B cell (primary cell): ENCODE measurements around the gene EEFSEC. TPM values are rescaled to one million over a fixed set of nuclear protein-coding genes. Genes with fewer than 3 reads are reported as not detected.

Experiments
- ATAC-seq: fragments of 200-7000 bp; cut with Tn5 transposase; one replicate; pipeline ENCODE4 v1.10.0; 2021; ENCODE audit warnings: low read depth, mild to moderate bottlenecking, moderate number of reproducible peaks, moderate library complexity
- CTCF ChIA-PET: fragments of 350-600 bp; sonication (Branson Sonifier 250); formaldehyde crosslinking; loops from one replicate; lab custom pipeline; 2021; ENCODE audit warnings: antibody characterized with exemption, inconsistent platforms; lab: Charles Lee
- POLR2A ChIA-PET: fragments of 350-600 bp; sonication (Branson Sonifier 250); formaldehyde crosslinking; loops from one replicate; lab custom pipeline; 2021; ENCODE audit warnings: antibody characterized with exemption; lab: Charles Lee
- DNase-seq: peaks from one replicate; pipeline ENCODE4 v3.0.0; 2013
- H2AFZ ChIP-seq: 2 replicates; pipeline ENCODE4 v1.6.1; 2012; ENCODE audit warnings: mild to moderate bottlenecking, low read depth, low read length; ENCODE audit not compliant: insufficient read depth, poor library complexity, severe bottlenecking
- H3K27ac ChIP-seq, 2 donors: 1 replicate in 1 of 2; 2 replicates in 1 of 2; pipeline ENCODE4 v1.5.1; 2012 to 2013; ENCODE audit warnings: low read length in 2 of 2, mild to moderate bottlenecking in 2 of 2, moderate library complexity in 1 of 2
- H3K27me3 ChIP-seq, 4 experiments: fragments of 200-600 bp in 1 of 4; sonication (generic) in 1 of 4; replicated peaks in 1 of 4; 1 replicate in 2 of 4; 2 replicates in 2 of 4; pipeline versions ENCODE4 v1.6.1 to v1.7.0; 2013 to 2016; ENCODE audit warnings: low read length in 3 of 4, mild to moderate bottlenecking in 2 of 4, mixed read lengths in 1 of 4, moderate library complexity in 1 of 4; ENCODE audit not compliant: insufficient read depth in 4 of 4, control insufficient read depth in 3 of 4; ENCODE audit errors: control extremely low read depth in 1 of 4
- H3K36me3 ChIP-seq, 2 experiments: replicated peaks in 1 of 2; 1 replicate in 1 of 2; 2 replicates in 1 of 2; pipeline versions ENCODE4 v1.6.1 to v1.7.1; 2013; ENCODE audit warnings: low read length in 1 of 2; ENCODE audit not compliant: insufficient read depth in 2 of 2, control insufficient read depth in 1 of 2; ENCODE audit errors: control extremely low read depth in 1 of 2, extremely low read depth in 1 of 2
- H3K4me1 ChIP-seq, 2 donors: fragments of 200-600 bp in 1 of 2; sonication (generic) in 1 of 2; 1 replicate in 1 of 2; 2 replicates in 1 of 2; pipeline versions ENCODE4 v1.5.1 to v1.6.1; 2013 to 2017; ENCODE audit warnings: low read length in 2 of 2; ENCODE audit not compliant: control insufficient read depth in 2 of 2, insufficient read depth in 2 of 2
- H3K4me2 ChIP-seq: replicated peaks from 2 replicates; pipeline ENCODE3; 2012; ENCODE audit warnings: mild to moderate bottlenecking, low read depth, low read length; ENCODE audit not compliant: poor library complexity, severe bottlenecking
- H3K4me3 ChIP-seq, 5 experiments: fragments of 200-600 bp in 1 of 5; sonication (generic) in 1 of 5; 1 replicate in 3 of 5; 2 replicates in 2 of 5; pipeline versions ENCODE4 v1.5.1 to v1.7.0; 2011 to 2016; ENCODE audit warnings: low read length in 4 of 5, mild to moderate bottlenecking in 4 of 5, low read depth in 2 of 5, control low read depth in 1 of 5, moderate library complexity in 1 of 5; ENCODE audit not compliant: insufficient read depth in 1 of 5; ENCODE audit errors: control extremely low read depth in 1 of 5, extremely low read depth in 1 of 5
- H3K79me2 ChIP-seq: fragments of 200-600 bp; sonication (generic); one replicate; pipeline ENCODE4 v1.6.0; 2016; ENCODE audit warnings: low read length; ENCODE audit not compliant: control insufficient read depth, insufficient read depth
- H3K9ac ChIP-seq: fragments of 200-600 bp; sonication (generic); 2 replicates; pipeline ENCODE4 v1.6.1; 2017; ENCODE audit warnings: mild to moderate bottlenecking, low read length, moderate library complexity
- H3K9me3 ChIP-seq, 3 donors: one replicate each; pipeline versions ENCODE4 v1.6.1 to v1.7.1; 2013; ENCODE audit warnings: low read length in 2 of 3; ENCODE audit not compliant: control insufficient read depth in 2 of 3, insufficient read depth in 1 of 3; ENCODE audit errors: control extremely low read depth in 1 of 3
- H4K20me1 ChIP-seq: 2 replicates; pipeline ENCODE4 v1.6.0; 2012; ENCODE audit warnings: mild to moderate bottlenecking, low read length; ENCODE audit not compliant: insufficient read depth, control insufficient read depth, poor library complexity, severe bottlenecking
- H3K27ac Mint-ChIP-seq: one replicate; pipeline ENCODE4 v1.8.0; 2021; ENCODE audit warnings: mixed read lengths
- H3K27me3 Mint-ChIP-seq: one replicate; pipeline ENCODE4 v1.8.0; 2021; ENCODE audit warnings: mixed read lengths
- H3K4me1 Mint-ChIP-seq: one replicate; pipeline ENCODE4 v1.8.0; 2021; ENCODE audit warnings: mixed read lengths
- H3K4me3 Mint-ChIP-seq: one replicate; pipeline ENCODE4 v1.8.0; 2021; ENCODE audit warnings: mixed read lengths
- H3K9me3 Mint-ChIP-seq: one replicate; pipeline ENCODE4 v1.8.0; 2022; ENCODE audit warnings: mixed read lengths; ENCODE audit not compliant: insufficient read depth
- CTCF ChIP-seq: fragments of 200-600 bp; IDR thresholded peaks from one replicate; pipeline ENCODE4 v1.8.0; 2022; ENCODE audit warnings: antibody characterized with exemption, mild to moderate bottlenecking
- EZH2 ChIP-seq: IDR thresholded peaks from 2 replicates; pipeline ENCODE4 v1.6.1; 2012; ENCODE audit warnings: borderline replicate concordance, low read depth, mild to moderate bottlenecking, moderate library complexity, low read length; ENCODE audit not compliant: insufficient read depth, poor library complexity, severe bottlenecking
- WGBS: methylation state at CpG from one replicate; pipeline ENCODE4 v1.1.5; 2013; ENCODE audit warnings: missing lambda C conversion rate; ENCODE audit not compliant: insufficient coverage; 5-methylcytosine and 5-hydroxymethylcytosine counted together
- intact Hi-C: fragments of 100-400 bp; cut with micrococcal nuclease; formaldehyde crosslinking; loops from one replicate; pipeline ENCODE4 v1.10.0; 2022
- polyA plus RNA-seq: library from polyadenylated mRNA; depleted of rRNA; stranded (reverse); fragments of >200 nt; gene quantifications from 2 replicates; pipeline ENCODE4 v1.2.3, GENCODE V29; 2012
- total RNA-seq, 2 donors: library from RNA; stranded (reverse); fragments of 120-200 nt in 1 of 2; gene quantifications; 1 replicate in 1 of 2; 2 replicates in 1 of 2; pipeline versions ENCODE4 v1.2.3 to v1.2.4, GENCODE V29; 2013 to 2022

The EEFSEC gene
- total and polyA plus RNA-seq, 2 donors (not counting 1 experiment from before 2014, with no cell fraction given) = 17.9 to 18.4 TPM

- WGBS = 86% methylated on average over 14 of the region's 16 CpGs
- CTCF ChIA-PET = no interaction called here
Observed at GRCh38 chr3:128455786-128456748, 302.8 kb downstream of the EEFSEC start.

More at GRCh38 chr3:128455786-128456748, 302.8 kb downstream of the EEFSEC start:
- no peaks in the 10 kb centered on the region for H3K79me2 ChIP-seq
- intact Hi-C loops = no loop called here
- POLR2A ChIA-PET = no interaction called here
- no peaks in the 10 kb centered on the region for H3K4me1 ChIP-seq
- no peaks in the 10 kb centered on the region for H3K36me3 ChIP-seq
- no peak for ATAC-seq
- H3K9ac ChIP-seq = no peak overlapping the region
- peaks cover 0 to 8% (median 0%) of the 10 kb centered on the region in 4 experiments for H3K27me3 ChIP-seq
- no peak for TF ChIP-seq CTCF
- TF ChIP-seq EZH2 = no peak
- H3K27ac ChIP-seq = no peak overlapping the region
- no peak overlapping the region for H2AFZ ChIP-seq
- Mint-ChIP-seq H3K27me3 (peaks cover 39% of the 10 kb centered on the region), H3K4me1 (no peaks in the 10 kb centered on the region), H3K4me3 (no peak overlapping the region), H3K27ac (no peak overlapping the region), H3K9me3 (no peaks in the 10 kb centered on the region)
- H3K9me3 ChIP-seq = peaks cover 0 to 5% (median 0%) of the 10 kb centered on the region in 3 donors
- DNase-seq = no peak
- H3K4me2 ChIP-seq = no peak overlapping the region
- no peak overlapping the region for H3K4me3 ChIP-seq
- H4K20me1 ChIP-seq = no peaks in the 10 kb centered on the region
